Measurements from ENCODE around the gene MED9. TPM values are rescaled to one million over a fixed set of nuclear protein-coding genes. Genes with fewer than 3 reads are reported as not detected.
"Not testable (repeated sequence)": the region's sequence is repeated elsewhere in the genome, so short reads cannot be mapped to it uniquely, and the experiment has no call there.

Gene MED9
- total RNA-seq, 2 experiments from 2014 or later: 13.8 to 15.0 TPM

- Mint-ChIP-seq H3K9me3 (no peaks in the 10 kb centered on the region), H3K27ac (no peak overlapping the region), H3K4me3 (no peak overlapping the region), H3K4me1 (peaks cover 5% of the 10 kb centered on the region), H3K27me3 (peaks cover 7% of the 10 kb centered on the region), H3K36me3 (no peaks in the 10 kb centered on the region)
- DNase-seq: no peak
Measured at GRCh38 chr17:17467720-17468119, 9.1 kb upstream of the MED9 start.

- Mint-ChIP-seq H3K4me1 (peaks cover 5% of the 10 kb centered on the region), H3K27me3 (peaks cover 8% of the 10 kb centered on the region), H3K36me3 (no peaks in the 10 kb centered on the region), H3K4me3 (no peak overlapping the region), H3K27ac (no peak overlapping the region), H3K9me3 (no peaks in the 10 kb centered on the region)
- no peak for DNase-seq
Measured at GRCh38 chr17:17468217-17469010, 8.4 kb upstream of the MED9 start.

- Mint-ChIP-seq H3K9me3 (no peaks in the 10 kb centered on the region), H3K36me3 (no peaks in the 10 kb centered on the region), H3K27me3 (peaks cover 8% of the 10 kb centered on the region), H3K4me3 (no peak overlapping the region), H3K27ac (no peak overlapping the region), H3K4me1 (peaks cover 5% of the 10 kb centered on the region)
- DNase-seq: no peak
Measured at GRCh38 chr17:17469358-17469757, 7.4 kb upstream of the MED9 start.

- Mint-ChIP-seq H3K4me3 (no peak overlapping the region), H3K4me1 (peaks cover 5% of the 10 kb centered on the region), H3K9me3 (no peaks in the 10 kb centered on the region), H3K27ac (no peak overlapping the region), H3K36me3 (no peaks in the 10 kb centered on the region), H3K27me3 (peaks cover 8% of the 10 kb centered on the region)
- DNase-seq: no peak
Measured at GRCh38 chr17:17469996-17470395, 6.8 kb upstream of the MED9 start.

GRCh38 chr17:17472333-17472920, 4.4 kb upstream of the MED9 start:
- Mint-ChIP-seq H3K36me3 (no peaks in the 10 kb centered on the region), H3K27me3 (peaks cover 8% of the 10 kb centered on the region), H3K27ac (no peak overlapping the region), H3K4me3 (no peak overlapping the region), H3K9me3 (no peaks in the 10 kb centered on the region), H3K4me1 (peaks cover 7% of the 10 kb centered on the region)
- DNase-seq: no peak

GRCh38 chr17:17474341-17474740, 2.5 kb upstream of the MED9 start:
- no peaks in the 10 kb centered on the region for H3K9me3 Mint-ChIP-seq
- H3K4me3 Mint-ChIP-seq: no peak overlapping the region
- no peak for DNase-seq
- peaks cover 8% of the 10 kb centered on the region for H3K27me3 Mint-ChIP-seq
- peaks cover 20% of the 10 kb centered on the region for H3K4me1 Mint-ChIP-seq
- H3K36me3 Mint-ChIP-seq: peaks cover 4% of the 10 kb centered on the region
- no peak overlapping the region for H3K27ac Mint-ChIP-seq

- Mint-ChIP-seq H3K27ac (no peak overlapping the region), H3K9me3 (no peaks in the 10 kb centered on the region), H3K4me1 (peaks cover 52% of the 10 kb centered on the region), H3K4me3 (no peak overlapping the region), H3K36me3 (peaks cover 9% of the 10 kb centered on the region), H3K27me3 (no peaks in the 10 kb centered on the region)
- DNase-seq: no peak
Measured at GRCh38 chr17:17479209-17479608, 2.4 kb downstream of the MED9 start.

GRCh38 chr17:17480593-17481148, 3.9 kb downstream of the MED9 start:
- Mint-ChIP-seq H3K36me3 (peaks cover 15% of the 10 kb centered on the region), H3K9me3 (no peaks in the 10 kb centered on the region), H3K27me3 (no peaks in the 10 kb centered on the region), H3K4me3 (no peak overlapping the region), H3K4me1 (peaks cover 62% of the 10 kb centered on the region), H3K27ac (peak overlapping the region; percentile 3)
- DNase-seq: no peak

- H3K36me3 Mint-ChIP-seq: peaks cover 21% of the 10 kb centered on the region
- H3K9me3 Mint-ChIP-seq: no peaks in the 10 kb centered on the region
- no peak for DNase-seq
- H3K4me3 Mint-ChIP-seq: no peak overlapping the region
- peaks cover 62% of the 10 kb centered on the region for H3K4me1 Mint-ChIP-seq
- H3K27me3 Mint-ChIP-seq: no peaks in the 10 kb centered on the region
- H3K27ac Mint-ChIP-seq: no peak overlapping the region
Measured at GRCh38 chr17:17481860-17482259, 5.1 kb downstream of the MED9 start.

GRCh38 chr17:17484451-17484899, 7.7 kb downstream of the MED9 start:
- H3K4me1 Mint-ChIP-seq: peaks cover 62% of the 10 kb centered on the region
- peaks cover 34% of the 10 kb centered on the region for H3K36me3 Mint-ChIP-seq
- no peaks in the 10 kb centered on the region for H3K27me3 Mint-ChIP-seq
- peak; percentile 71 for DNase-seq
- H3K9me3 Mint-ChIP-seq: no peaks in the 10 kb centered on the region
- H3K4me3 Mint-ChIP-seq: no peak overlapping the region
- H3K27ac Mint-ChIP-seq: peak overlapping the region; percentile 67

- Mint-ChIP-seq H3K27ac (peak overlapping the region; percentile 26), H3K27me3 (no peaks in the 10 kb centered on the region), H3K36me3 (peaks cover 35% of the 10 kb centered on the region), H3K4me1 (peaks cover 55% of the 10 kb centered on the region), H3K9me3 (no peaks in the 10 kb centered on the region), H3K4me3 (no peak overlapping the region)
- DNase-seq: no peak
Measured at GRCh38 chr17:17485420-17485819, 8.6 kb downstream of the MED9 start.

GRCh38 chr17:17486416-17486815, 9.6 kb downstream of the MED9 start:
- not testable (repeated sequence) for H3K9me3 Mint-ChIP-seq, H3K27ac Mint-ChIP-seq, H3K27me3 Mint-ChIP-seq, H3K4me3 Mint-ChIP-seq, DNase-seq
- Mint-ChIP-seq H3K36me3 (peaks cover 31% of the 10 kb centered on the region), H3K4me1 (peaks cover 47% of the 10 kb centered on the region)

GRCh38 chr17:17487998-17488397, 11.2 kb downstream of the MED9 start:
- DNase-seq: no peak
- peak overlapping the region; percentile 86 for H3K4me3 Mint-ChIP-seq
- H3K36me3 Mint-ChIP-seq: peaks cover 33% of the 10 kb centered on the region
- H3K9me3 Mint-ChIP-seq: no peaks in the 10 kb centered on the region
- peaks cover 35% of the 10 kb centered on the region for H3K4me1 Mint-ChIP-seq
- no peaks in the 10 kb centered on the region for H3K27me3 Mint-ChIP-seq
- peak overlapping the region; percentile 51 for H3K27ac Mint-ChIP-seq

- Mint-ChIP-seq H3K27me3 (peaks cover 15% of the 10 kb centered on the region), H3K4me3 (no peak overlapping the region), H3K27ac (no peak overlapping the region), H3K9me3 (no peaks in the 10 kb centered on the region), H3K4me1 (peaks cover 22% of the 10 kb centered on the region), H3K36me3 (peaks cover 29% of the 10 kb centered on the region)
- no peak for DNase-seq
Measured at GRCh38 chr17:17491031-17491471, 14.3 kb downstream of the MED9 start.

- H3K9me3 Mint-ChIP-seq: no peaks in the 10 kb centered on the region
- H3K27ac Mint-ChIP-seq: no peak overlapping the region
- no peak for DNase-seq
- H3K36me3 Mint-ChIP-seq: peaks cover 28% of the 10 kb centered on the region
- H3K27me3 Mint-ChIP-seq: peaks cover 15% of the 10 kb centered on the region
- H3K4me3 Mint-ChIP-seq: no peak overlapping the region
- peaks cover 22% of the 10 kb centered on the region for H3K4me1 Mint-ChIP-seq
Measured at GRCh38 chr17:17491546-17491988, 14.8 kb downstream of the MED9 start.

All from activated naive CD8-positive, alpha-beta T cell treated with anti-CD3 and anti-CD28 coated beads for 36 hours (primary cell).